HG03469 (cell line): ENCODE measurements around the gene DRC7.
"Not testable (repeated sequence)": the region's sequence is repeated elsewhere in the genome, so short reads cannot be mapped to it uniquely, and the experiment has no call there.

Experiments
- ATAC-seq: cut with Tn5 transposase; IDR thresholded peaks from one replicate; pipeline ENCODE4 v1.9.1; 2021; ENCODE audit warnings: mild to moderate bottlenecking, moderate library complexity, moderate number of reproducible peaks; ENCODE audit not compliant: unreplicated experiment

The DRC7 gene

GRCh38 chr16:57734308-57734924 is 39.8 kb downstream of the DRC7 start:
- no peak for ATAC-seq

GRCh38 chr16:57734925-57735754 is 40.5 kb downstream of the DRC7 start:
- peak; percentile 81 for ATAC-seq

DNA sequence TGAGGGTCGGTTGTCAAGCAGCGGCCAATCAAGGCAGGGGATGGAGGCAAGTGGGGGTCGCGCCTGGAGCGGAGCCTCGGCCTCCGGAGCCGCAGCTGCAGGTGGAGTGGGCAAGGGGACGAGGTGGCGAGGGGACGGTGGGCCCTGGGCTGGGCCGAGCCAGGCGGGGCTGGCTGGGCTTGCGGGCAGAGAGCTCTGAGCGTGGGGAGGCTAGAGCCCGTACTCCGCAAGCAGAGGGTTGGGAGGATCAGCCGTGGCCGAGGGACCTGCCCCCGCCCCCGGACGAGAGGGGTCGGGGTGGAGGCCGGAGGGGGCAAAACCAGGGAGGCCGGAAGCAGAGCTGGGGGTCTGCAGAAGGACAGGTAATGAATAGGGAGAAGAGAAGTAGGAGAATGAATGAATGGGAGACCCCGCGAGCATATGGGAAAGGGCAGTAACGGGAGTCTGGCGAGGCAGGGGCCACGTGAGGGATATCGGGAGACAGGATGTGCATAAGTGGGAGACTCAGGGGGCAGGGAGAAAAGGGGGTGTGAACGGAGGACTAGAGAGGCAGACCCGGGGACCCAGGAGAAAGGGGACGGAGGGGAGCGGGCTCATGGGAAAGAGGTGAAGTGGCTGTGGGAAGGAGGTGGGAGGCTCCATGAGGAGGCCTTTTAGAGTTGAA is 41.3 kb downstream of the DRC7 start, which contains the start of gene KATNB1:
TSS of gene KATNB1 (plus strand) at position 16 of the 664 bp plus-strand sequence. CDS start 1,474 bp downstream, outside the sequence.
- no peak for ATAC-seq

DNA sequence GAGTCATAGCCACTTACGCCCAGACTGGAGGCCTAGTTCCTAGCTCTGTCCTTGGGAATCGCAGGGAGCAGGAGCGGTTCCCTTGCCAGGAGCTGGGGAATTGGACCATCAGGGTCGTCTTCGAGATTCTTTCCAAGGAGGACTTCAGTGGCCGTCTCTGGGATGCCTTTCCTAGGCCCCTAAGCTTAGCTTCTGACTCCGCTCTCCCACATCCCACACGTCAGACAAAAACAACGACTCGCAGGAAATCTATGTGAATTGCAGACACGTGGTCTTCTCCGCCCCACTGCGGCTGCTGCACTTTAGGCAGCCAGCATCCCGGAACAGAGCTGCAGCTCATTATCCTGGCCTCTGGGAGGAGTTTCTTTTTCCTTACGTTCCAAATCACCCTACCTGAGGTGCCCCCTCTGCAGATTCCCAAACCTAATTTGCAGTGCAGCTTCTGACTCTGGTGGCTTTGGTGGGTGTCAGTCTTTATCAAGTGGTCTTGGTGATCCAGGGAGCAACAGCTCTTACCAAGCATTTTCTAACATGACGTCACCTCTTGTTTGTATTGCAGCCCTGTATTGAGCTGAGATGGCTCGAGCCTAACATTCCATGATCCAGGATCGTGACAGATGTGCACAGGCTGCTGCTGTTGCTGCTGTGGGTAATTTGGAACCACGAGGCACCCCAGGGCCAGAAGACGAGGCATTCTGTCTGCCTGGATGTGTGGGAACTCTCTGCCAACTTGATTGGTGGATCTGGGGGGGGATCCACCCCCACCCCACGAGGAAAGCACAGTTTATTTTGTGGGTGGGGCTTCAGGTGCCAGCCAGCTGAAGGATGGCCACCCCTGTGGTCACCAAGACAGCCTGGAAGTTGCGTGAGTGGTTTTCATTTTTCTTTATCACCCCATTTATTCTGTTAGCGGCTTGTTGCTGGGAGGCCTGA is 42.1 kb downstream of the DRC7 start:
- no peak for ATAC-seq

GRCh38 chr16:57738844-57739243 is 44.2 kb downstream of the DRC7 start:
- ATAC-seq: no peak

GRCh38 chr16:57739756-57740422 is 45.3 kb downstream of the DRC7 start:
- no peak for ATAC-seq

DNA sequence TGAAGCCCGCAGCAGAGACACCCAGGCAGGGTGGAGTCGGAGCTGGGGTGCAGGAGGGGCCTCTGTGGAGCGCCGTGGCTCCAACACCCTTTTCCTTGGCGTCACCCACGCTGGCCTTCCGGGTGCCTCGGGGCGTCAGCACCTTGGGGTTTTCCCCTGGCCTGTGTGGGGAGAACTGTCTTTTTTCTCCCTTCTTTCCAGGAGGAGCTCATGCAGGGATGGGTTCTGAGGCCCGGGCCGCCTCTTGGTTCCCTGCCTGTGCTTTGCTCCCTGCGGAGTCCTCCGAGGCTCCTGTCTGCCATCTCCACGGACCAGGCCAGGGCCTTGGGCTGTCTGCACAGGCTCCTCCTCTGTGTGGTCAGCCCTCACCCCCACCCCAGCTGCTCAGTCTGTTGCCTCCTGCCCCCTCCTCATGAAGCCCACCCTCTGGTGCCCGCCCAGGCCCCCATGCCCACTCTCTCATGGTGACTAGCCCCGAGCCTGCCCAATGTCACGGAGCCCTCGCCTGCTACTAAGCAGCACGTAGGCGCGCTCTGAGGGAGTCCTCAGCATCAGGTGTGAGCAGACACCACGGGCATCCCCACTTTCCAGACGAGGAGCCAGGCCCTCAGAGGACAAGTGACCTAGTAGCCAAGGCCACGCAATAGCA is 45.9 kb downstream of the DRC7 start:
- ATAC-seq: no peak

DNA sequence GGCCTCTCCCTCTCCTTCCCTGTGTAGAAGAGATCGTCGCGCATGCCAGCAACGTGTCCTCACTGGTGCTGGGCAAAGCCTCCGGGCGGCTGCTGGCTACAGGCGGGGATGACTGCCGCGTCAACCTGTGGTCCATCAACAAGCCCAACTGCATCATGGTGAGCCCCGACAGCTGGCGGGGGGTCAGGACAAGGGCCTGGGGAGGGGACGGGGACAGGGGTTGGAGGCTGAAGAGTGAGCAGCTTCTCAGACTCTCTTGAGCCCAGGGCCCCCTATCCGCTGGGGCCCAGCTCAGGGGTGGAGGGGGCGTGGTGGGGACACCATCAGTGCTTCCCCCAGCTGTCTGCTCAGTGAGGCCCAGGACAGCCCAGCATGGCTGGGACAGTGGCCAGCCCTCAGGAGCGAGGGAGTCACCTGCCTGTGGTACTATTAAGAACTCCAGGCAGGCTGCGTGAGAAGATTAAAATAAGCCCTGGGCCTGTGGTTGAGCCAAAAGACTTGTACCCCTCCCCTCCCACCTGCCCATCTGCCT is 47.1 kb downstream of the DRC7 start:
- ATAC-seq: no peak

DNA sequence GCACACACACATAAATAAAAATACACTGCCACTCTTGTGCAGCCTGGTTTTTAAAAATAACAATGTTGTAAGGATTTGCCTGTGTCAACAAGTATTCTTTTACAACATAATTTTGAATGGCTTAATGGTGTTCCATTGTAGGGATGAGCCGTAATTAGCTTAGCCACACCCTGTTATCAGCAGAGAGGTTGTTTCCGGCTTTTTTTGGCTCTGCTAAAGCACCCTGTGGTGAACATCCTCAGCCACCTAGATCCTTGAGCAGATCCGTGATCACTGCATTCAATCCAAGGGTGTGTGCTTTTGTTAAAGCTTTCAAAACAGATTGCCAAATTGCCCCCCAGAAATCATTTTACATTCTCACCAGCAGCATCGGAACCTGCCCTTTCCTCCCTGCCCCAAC is 47.9 kb downstream of the DRC7 start:
- ATAC-seq: no peak

- no peak for ATAC-seq
Measured at GRCh38 chr16:57743458-57743857, 48.9 kb downstream of the DRC7 start.

DNA sequence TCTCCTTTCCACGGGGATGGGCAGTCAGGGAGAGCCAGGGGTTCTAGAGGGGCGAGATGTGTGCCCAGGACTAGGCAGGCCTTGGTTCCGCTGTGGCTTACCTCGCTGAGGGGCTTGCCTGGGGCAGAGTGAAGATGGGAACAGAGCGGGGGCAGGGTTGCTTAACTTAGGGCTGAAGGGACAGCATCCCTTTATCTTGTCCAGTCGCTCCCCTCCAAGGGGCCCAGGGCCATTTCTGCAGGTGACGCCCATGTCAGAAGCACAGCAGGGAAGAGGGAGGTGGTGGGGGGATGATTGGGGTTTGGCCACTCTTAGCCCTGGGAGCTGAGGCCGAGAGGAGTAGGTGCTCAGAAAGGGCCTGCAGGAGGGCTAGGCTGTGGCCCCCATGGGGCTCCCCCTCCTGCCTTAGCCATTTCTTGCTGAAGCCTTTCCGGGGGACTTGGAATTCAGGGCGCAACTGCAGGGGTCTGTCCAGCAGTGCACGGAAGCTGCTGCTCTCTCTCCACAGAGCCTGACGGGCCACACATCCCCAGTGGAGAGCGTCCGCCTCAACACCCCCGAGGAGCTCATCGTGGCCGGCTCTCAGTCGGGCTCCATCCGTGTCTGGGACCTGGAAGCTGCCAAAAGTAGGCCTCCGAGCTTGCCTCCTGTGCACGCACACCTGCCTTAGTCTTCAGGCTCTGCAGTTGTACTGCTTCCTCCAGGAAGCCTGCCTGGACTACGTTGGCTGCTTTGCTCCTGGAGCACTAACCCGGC is 49.5 kb downstream of the DRC7 start:
- no peak for ATAC-seq

- ATAC-seq: no peak
Measured at GRCh38 chr16:57744642-57744903, 50.0 kb downstream of the DRC7 start.

DNA sequence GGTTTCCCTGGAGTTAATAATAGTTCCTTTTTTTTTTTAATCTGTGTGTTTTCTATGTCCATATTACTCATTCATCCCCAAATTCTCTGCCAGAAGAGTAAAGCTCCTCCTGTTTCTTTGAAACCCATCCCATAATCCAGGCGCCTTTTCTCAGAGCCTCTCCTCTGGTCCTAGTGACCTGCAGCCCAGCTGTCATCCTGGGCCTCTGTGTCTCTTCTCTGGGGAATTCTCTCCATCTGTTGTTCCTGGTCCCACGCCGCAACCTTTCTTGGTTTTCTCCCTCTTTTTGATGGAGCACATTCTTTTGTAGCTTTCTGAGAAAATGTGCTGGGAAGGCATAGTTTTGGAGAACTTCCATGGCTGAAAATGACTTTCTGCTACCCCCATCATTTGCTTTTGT is 51.2 kb downstream of the DRC7 start:
- ATAC-seq: no peak

GRCh38 chr16:57746316-57746715 is 51.7 kb downstream of the DRC7 start:
- not testable (repeated sequence) for ATAC-seq

- no peak for ATAC-seq
Measured at GRCh38 chr16:57747091-57747490, 52.5 kb downstream of the DRC7 start.

GRCh38 chr16:57747496-57747895 is 52.9 kb downstream of the DRC7 start:
- ATAC-seq: no peak

- no peak for ATAC-seq
Measured at GRCh38 chr16:57747996-57748395, 53.4 kb downstream of the DRC7 start.

GRCh38 chr16:57748596-57748995 is 54.0 kb downstream of the DRC7 start:
- no peak for ATAC-seq

DNA sequence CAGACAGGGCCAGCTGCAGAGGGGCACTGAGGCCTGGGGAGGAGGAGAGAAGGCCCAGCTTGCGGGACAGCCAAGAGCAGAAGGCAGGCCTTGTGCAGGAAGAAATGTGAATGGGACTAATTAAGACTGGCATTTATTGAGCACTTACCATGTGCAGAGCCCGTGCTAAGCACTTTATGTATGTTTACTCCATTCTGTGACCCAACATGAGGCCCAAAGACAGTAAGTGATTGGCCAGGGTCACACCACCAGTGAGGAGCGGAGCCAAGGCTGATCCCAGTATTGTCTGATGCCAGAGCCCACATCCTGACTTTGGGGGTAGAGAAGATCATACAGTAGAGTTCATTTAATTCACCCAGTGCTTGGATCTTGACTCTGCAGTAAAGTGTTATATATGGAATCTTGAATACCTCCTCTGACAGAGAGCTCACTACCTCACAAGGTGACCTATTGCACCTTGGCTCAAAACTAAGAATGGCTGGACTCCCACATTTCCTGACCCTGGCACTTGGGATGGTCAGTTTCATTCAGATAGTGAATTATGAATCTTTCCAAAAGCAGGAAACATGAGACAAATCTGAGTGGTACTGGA is 54.6 kb downstream of the DRC7 start:
- no peak for ATAC-seq
